ENCODE results near the gene CFAP298. TPM values are rescaled to one million over a fixed set of nuclear protein-coding genes. Genes with fewer than 3 reads are reported as not detected.
"Not testable (repeated sequence)": the region's sequence is repeated elsewhere in the genome, so short reads cannot be mapped to it uniquely, and the experiment has no call there.

The CFAP298 gene, protein sequence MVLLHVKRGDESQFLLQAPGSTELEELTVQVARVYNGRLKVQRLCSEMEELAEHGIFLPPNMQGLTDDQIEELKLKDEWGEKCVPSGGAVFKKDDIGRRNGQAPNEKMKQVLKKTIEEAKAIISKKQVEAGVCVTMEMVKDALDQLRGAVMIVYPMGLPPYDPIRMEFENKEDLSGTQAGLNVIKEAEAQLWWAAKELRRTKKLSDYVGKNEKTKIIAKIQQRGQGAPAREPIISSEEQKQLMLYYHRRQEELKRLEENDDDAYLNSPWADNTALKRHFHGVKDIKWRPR
- total RNA-seq, result 10 to 100 TPM; 40.1 to 40.4 TPM

- CTCF ChIA-PET, result interaction anchor here (0.7 to 4.6 kb wide), 9 partner anchors 11 to 214 kb away, joined by 3 to 34 read pairs (median 3); partner anchors contain the start of genes PAXBP1 and SYNJ1
- Mint-ChIP-seq H3K9me3 (ENCODE audit: low read depth) (no peaks in the 10 kb centered on the region), H3K27ac (peak within 1 kb of the TSS; percentile 90), H3K27me3 (peaks cover 9% of the 10 kb centered on the region), H3K4me1 (peaks cover 19% of the 10 kb centered on the region), H3K4me3 (peak within 1 kb of the TSS; percentile 98), H3K36me3 (peaks cover 11% of the 10 kb centered on the region)
- peak; percentile 94 for DNase-seq
- peak; percentile 91 for ATAC-seq
Observed at GRCh38 chr21:32612075-32612998, at the start of gene CFAP298. Gene CFAP298 (minus strand): TSS chr21:32612377. CDS start chr21:32612243, 134 bp downstream.

DNA sequence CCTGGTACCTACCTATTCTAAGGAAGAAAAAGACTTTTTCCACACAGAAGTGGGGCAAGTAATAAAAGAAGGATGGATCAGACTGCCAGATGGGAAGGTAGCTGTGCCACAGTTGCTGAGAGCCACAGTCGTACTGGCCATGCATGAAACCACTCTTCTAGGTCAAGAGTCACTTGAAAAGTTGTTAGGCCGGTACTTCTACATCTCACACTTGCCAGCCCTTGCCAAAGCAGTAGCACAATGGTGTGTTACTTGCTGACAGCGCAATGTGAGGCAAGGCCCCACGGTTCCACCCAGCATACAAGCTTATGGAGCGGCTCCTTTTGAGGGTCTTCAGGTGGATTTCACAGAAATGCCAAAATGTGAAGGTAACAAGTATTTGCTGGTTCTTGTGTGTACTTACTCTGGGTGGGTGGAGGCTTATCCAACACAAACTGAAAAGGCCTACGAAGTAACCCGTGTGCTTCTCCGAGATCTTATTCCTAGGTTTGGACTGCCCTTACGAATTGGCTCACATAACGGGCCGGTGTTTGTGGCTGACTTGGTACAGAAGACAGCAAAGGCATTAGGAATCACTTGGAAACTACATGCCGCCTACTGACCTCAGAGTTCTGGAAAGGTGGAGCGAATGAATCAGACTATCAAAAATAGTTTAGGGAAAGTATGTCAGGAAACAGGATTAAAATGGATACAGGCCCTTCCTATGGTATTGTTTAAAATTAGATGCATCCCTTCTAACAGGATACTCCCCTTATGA, 49.0 kb upstream of the CFAP298 start:
- H3K9me3 Mint-ChIP-seq (ENCODE audit: low read depth); DNase-seq; H3K27me3 Mint-ChIP-seq; ATAC-seq; CTCF ChIA-PET; H3K27ac Mint-ChIP-seq; H3K4me3 Mint-ChIP-seq; H3K4me1 Mint-ChIP-seq: not testable (repeated sequence)
- H3K36me3 Mint-ChIP-seq, result peaks cover 75% of the 10 kb centered on the region

GRCh38 chr21:32658524-32658923, 46.3 kb upstream of the CFAP298 start:
- H3K9me3 Mint-ChIP-seq (ENCODE audit: low read depth), result peaks cover 4% of the 10 kb centered on the region
- H3K27me3 Mint-ChIP-seq, result no peaks in the 10 kb centered on the region
- no peak overlapping the region for H3K4me3 Mint-ChIP-seq
- no peaks in the 10 kb centered on the region for H3K4me1 Mint-ChIP-seq
- no peak for DNase-seq
- H3K36me3 Mint-ChIP-seq, result peaks cover 53% of the 10 kb centered on the region
- CTCF ChIA-PET, result no interaction called here
- H3K27ac Mint-ChIP-seq, result no peak overlapping the region
- no peak for ATAC-seq

GRCh38 chr21:32653326-32653901, 41.2 kb upstream of the CFAP298 start:
- DNase-seq (peak; percentile 52), ATAC-seq (peak; percentile 67)
- peaks cover 5% of the 10 kb centered on the region for H3K4me1 Mint-ChIP-seq
- H3K36me3 Mint-ChIP-seq, result peaks cover 23% of the 10 kb centered on the region
- H3K27ac Mint-ChIP-seq, result no peak overlapping the region
- CTCF ChIA-PET, result interaction anchor here (0.7 to 1.7 kb wide), 3 partner anchors 91 to 160 kb away, joined by 3 read pairs; a partner anchor contains a TSS
- no peaks in the 10 kb centered on the region for H3K27me3 Mint-ChIP-seq
- no peak overlapping the region for H3K4me3 Mint-ChIP-seq
- H3K9me3 Mint-ChIP-seq (ENCODE audit: low read depth), result no peaks in the 10 kb centered on the region

GRCh38 chr21:32648165-32648564, 36.0 kb upstream of the CFAP298 start:
- Mint-ChIP-seq H3K36me3 (peaks cover 3% of the 10 kb centered on the region), H3K4me3 (no peak overlapping the region), H3K4me1 (peaks cover 5% of the 10 kb centered on the region), H3K27ac (no peak overlapping the region), H3K27me3 (no peaks in the 10 kb centered on the region), H3K9me3 (ENCODE audit: low read depth) (no peaks in the 10 kb centered on the region)
- CTCF ChIA-PET, result interaction anchor here (3.0 kb wide), 1 partner anchor 178 kb away, joined by 8 read pairs; no protein-coding TSS in a partner anchor
- ATAC-seq (no peak), DNase-seq (no peak)

DNA sequence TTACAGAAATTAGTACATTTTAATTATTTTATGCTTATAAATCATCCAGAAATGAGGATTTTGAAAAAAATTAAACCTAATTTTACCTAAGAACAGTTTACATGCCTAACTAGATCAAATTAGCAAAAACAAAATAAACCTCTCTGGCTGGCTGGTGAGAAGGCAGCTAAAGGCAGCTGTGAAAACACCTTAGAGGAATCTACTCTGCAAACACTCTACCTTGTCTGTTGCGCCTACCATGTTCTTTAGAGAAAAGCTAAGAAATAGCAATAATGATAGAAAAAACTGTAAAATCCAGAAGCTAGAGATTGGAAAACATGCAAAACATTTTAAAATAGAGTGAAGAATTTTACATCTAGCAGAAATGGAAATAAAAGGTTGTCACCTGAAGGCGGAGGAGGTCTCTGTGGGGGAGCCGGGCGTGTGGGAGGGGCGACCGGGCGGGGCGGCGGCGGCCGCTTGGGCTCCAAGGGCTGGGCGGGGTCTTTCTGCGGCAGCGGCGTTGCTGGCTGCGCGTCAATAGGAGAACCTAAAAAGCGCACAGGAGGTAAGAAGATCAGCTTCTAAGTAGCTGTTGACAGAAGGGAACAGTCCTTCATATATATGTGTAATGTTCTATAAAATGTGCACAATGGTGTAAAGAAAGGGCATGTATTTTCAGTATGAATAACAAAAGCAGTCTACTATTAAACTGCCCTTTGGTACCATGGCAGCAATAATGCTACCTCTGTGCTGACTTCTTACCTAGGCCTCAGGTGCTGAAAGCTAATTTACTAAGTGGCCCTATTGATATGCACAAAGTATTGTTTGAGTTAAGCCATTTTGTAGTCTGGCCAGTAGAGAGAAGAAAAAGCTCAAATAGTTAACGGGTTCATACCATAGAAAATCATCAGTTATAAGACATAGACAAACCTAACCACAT, 33.3 kb upstream of the CFAP298 start:
- CTCF ChIA-PET, result interaction anchor here (1.0 kb wide), 1 partner anchor 11 kb away, joined by 3 read pairs; no protein-coding TSS in a partner anchor
- H3K36me3 Mint-ChIP-seq, result peaks cover 6% of the 10 kb centered on the region
- no peaks in the 10 kb centered on the region for H3K9me3 Mint-ChIP-seq (ENCODE audit: low read depth)

DNA sequence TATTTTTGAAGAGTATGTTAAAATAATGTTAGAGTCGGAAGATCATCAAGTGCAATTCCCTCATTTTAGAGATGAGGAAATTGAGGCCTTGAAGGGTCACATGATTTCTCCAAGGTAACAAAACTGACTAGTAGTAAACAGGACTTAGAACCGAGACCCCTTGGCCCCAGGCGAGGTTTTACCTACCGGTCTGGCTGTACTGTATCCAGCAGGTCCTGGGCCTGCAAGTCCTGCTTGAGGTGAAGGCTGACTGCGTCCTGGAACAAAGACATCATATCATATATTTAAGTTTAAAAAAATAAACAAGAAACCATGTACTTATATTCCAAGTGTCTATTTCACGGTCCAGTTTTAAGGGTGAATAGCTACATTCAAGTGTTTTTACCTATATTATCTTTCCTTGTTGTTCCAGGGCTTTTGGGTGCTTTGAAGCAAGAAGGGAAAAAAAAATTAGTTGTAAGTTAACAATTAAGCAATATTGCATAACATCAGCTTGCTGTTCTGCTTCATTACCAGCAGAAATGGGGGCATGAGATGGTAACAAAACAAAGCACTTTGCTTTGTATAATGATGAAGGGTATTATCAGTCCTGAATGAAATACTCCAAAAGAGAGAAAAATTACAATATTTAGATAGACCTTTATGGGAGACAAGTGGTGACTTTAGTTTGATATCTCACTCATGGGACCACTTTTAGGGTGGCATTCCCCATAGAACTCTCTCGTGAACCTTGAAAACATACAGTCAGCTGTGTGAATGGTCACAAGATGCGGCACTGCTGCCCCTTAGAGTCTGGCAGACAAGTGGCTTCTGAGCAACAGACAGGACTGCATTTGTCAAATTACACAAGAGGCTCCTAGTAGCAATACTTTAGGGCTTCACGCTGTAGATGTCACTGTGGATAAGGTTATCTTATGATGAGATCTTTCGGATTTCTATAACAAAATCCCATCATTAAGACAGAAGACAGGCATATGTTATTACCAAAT, 29.8 kb upstream of the CFAP298 start:
- ATAC-seq (no peak), DNase-seq (no peak)
- peaks cover 13% of the 10 kb centered on the region for H3K36me3 Mint-ChIP-seq
- H3K4me3 Mint-ChIP-seq, result no peak overlapping the region
- H3K27ac Mint-ChIP-seq, result no peak overlapping the region
- H3K27me3 Mint-ChIP-seq, result no peaks in the 10 kb centered on the region
- peaks cover 4% of the 10 kb centered on the region for H3K4me1 Mint-ChIP-seq
- CTCF ChIA-PET, result interaction anchor here (1.6 kb wide), 1 partner anchor 8 kb away, joined by 3 read pairs; no protein-coding TSS in a partner anchor
- H3K9me3 Mint-ChIP-seq (ENCODE audit: low read depth), result no peaks in the 10 kb centered on the region

More for the DNA sequence above, 33.3 kb upstream of the CFAP298 start:
- no peaks in the 10 kb centered on the region for H3K27me3 Mint-ChIP-seq
- ATAC-seq (no peak), DNase-seq (no peak)
- H3K4me3 Mint-ChIP-seq, result no peak overlapping the region
- H3K27ac Mint-ChIP-seq, result no peak overlapping the region
- peaks cover 6% of the 10 kb centered on the region for H3K4me1 Mint-ChIP-seq

GRCh38 chr21:32626621-32627196, 14.5 kb upstream of the CFAP298 start:
- DNase-seq, result no peak
- Mint-ChIP-seq H3K27ac (no peak overlapping the region), H3K36me3 (peaks cover 9% of the 10 kb centered on the region), H3K4me3 (no peak overlapping the region), H3K9me3 (ENCODE audit: low read depth) (no peaks in the 10 kb centered on the region), H3K27me3 (peaks cover 5% of the 10 kb centered on the region), H3K4me1 (peaks cover 5% of the 10 kb centered on the region)
- no peak for ATAC-seq
- CTCF ChIA-PET, result interaction anchor here (1.4 kb wide), 1 partner anchor 223 kb away, joined by 3 read pairs; no protein-coding TSS in a partner anchor

- H3K4me3 Mint-ChIP-seq; ATAC-seq; H3K36me3 Mint-ChIP-seq; CTCF ChIA-PET; DNase-seq; H3K4me1 Mint-ChIP-seq; H3K9me3 Mint-ChIP-seq (ENCODE audit: low read depth); H3K27ac Mint-ChIP-seq: not testable (repeated sequence)
- peaks cover 34% of the 10 kb centered on the region for H3K27me3 Mint-ChIP-seq
Observed at GRCh38 chr21:32618218-32618617, 6.0 kb upstream of the CFAP298 start.

- Mint-ChIP-seq H3K36me3 (peaks cover 7% of the 10 kb centered on the region), H3K4me3 (peak overlapping the region; percentile 98), H3K9me3 (ENCODE audit: low read depth) (no peaks in the 10 kb centered on the region), H3K27ac (no peak overlapping the region), H3K27me3 (peaks cover 13% of the 10 kb centered on the region), H3K4me1 (peaks cover 19% of the 10 kb centered on the region)
- ATAC-seq (no peak), DNase-seq (no peak)
- CTCF ChIA-PET, result interaction anchor here (4.6 kb wide), 1 partner anchor 12 kb away, joined by 34 read pairs; no protein-coding TSS in a partner anchor
Observed at GRCh38 chr21:32613436-32614043, 1.4 kb upstream of the CFAP298 start.
